H1 (cell line): Measurements from ENCODE around the gene TOP2B. TPM values are rescaled to one million over a fixed set of nuclear protein-coding genes. Genes with fewer than 3 reads are reported as not detected.

Experiments
- CTCF ChIA-PET: fragments of 300-600 bp; sonication (Branson Sonifier 250); formaldehyde crosslinking; loops from one replicate; lab custom pipeline; 2021; ENCODE audit not compliant: partially characterized antibody; lab: Charles Lee
- POLR2A ChIA-PET: fragments of 300-600 bp; sonication (Branson Sonifier 250); formaldehyde crosslinking; loops from one replicate; lab custom pipeline; 2021; ENCODE audit warnings: inconsistent platforms; ENCODE audit not compliant: partially characterized antibody; lab: Charles Lee
- DNase-seq, 2 experiments: peaks; one replicate each; pipeline versions ENCODE4 v3.0.0 to v3.0.0-alpha.2; 2010 to 2022; ENCODE audit warnings: low spot score in 2 of 2, low read depth in 1 of 2, mixed read lengths in 1 of 2
- FAIRE-seq: peaks from 2 replicates; lab custom pipeline; 2011; peaks lifted over from hg19 to GRCh38; lab: Jason Lieb, UNC
- H2AFZ ChIP-seq: 2 replicates; pipeline ENCODE4 v1.8.1; 2012; ENCODE audit warnings: low read length, inconsistent platforms
- H2AK5ac ChIP-seq: 2 replicates; pipeline ENCODE4 v1.6.1; 2013; ENCODE audit warnings: low read depth, low read length
- H2BK120ac ChIP-seq: replicated peaks from 2 replicates; pipeline ENCODE3; 2013; ENCODE audit warnings: low read depth, low read length, inconsistent platforms
- H2BK12ac ChIP-seq: 2 replicates; pipeline ENCODE4 v1.6.1; 2013; ENCODE audit warnings: low read depth, low read length
- H2BK15ac ChIP-seq: 2 replicates; pipeline ENCODE4 v1.6.1; 2013; ENCODE audit warnings: low read length
- H2BK20ac ChIP-seq: 2 replicates; pipeline ENCODE4 v1.6.1; 2013; ENCODE audit warnings: low read length
- H2BK5ac ChIP-seq: 2 replicates; pipeline ENCODE4 v1.6.1; 2013; ENCODE audit warnings: low read depth, low read length
- H3K14ac ChIP-seq: 2 replicates; pipeline ENCODE4 v1.6.1; 2013; ENCODE audit warnings: inconsistent platforms; ENCODE audit not compliant: insufficient read length
- H3K18ac ChIP-seq: 2 replicates; pipeline ENCODE4 v1.6.1; 2013; ENCODE audit warnings: low read length; ENCODE audit errors: extremely low read depth
- H3K23ac ChIP-seq: 2 replicates; pipeline ENCODE4 v1.6.1; 2013; ENCODE audit warnings: inconsistent platforms; ENCODE audit not compliant: insufficient read length
- H3K23me2 ChIP-seq: 2 replicates; pipeline ENCODE4 v1.6.1; 2013; ENCODE audit warnings: low read depth, low read length
- H3K27ac ChIP-seq: 2 replicates; pipeline ENCODE4 v1.6.1; 2011; ENCODE audit warnings: low read depth, low read length, inconsistent platforms
- H3K27me3 ChIP-seq, 4 experiments: replicated peaks in 1 of 4; 1 replicate in 1 of 4; 2 replicates in 3 of 4; pipeline versions ENCODE4 v1.6.1 to v1.8.1; 2011 to 2013; ENCODE audit warnings: low read length in 3 of 4, mild to moderate bottlenecking in 3 of 4, inconsistent platforms in 2 of 4, mixed read lengths in 2 of 4, moderate library complexity in 1 of 4; ENCODE audit not compliant: control insufficient read depth in 3 of 4, insufficient read depth in 3 of 4; ENCODE audit errors: extremely low read depth in 1 of 4
- H3K36me3 ChIP-seq, 4 experiments: 2 replicates each; pipeline versions ENCODE4 v1.6.1 to v1.8.1; 2011 to 2013; ENCODE audit warnings: mild to moderate bottlenecking in 4 of 4, low read length in 3 of 4, moderate library complexity in 2 of 4, control low read depth in 1 of 4, inconsistent platforms in 1 of 4; ENCODE audit not compliant: insufficient read depth in 4 of 4, control insufficient read depth in 2 of 4
- H3K4ac ChIP-seq: replicated peaks from 2 replicates; pipeline ENCODE3; 2013; ENCODE audit warnings: low read length, low read depth, mixed read lengths, inconsistent platforms; ENCODE audit not compliant: insufficient read length
- H3K4me1 ChIP-seq, 4 experiments: replicated peaks in 1 of 4; 1 replicate in 1 of 4; 2 replicates in 3 of 4; pipeline versions ENCODE4 v1.6.1 to v1.8.1; 2011 to 2013; ENCODE audit warnings: low read length in 3 of 4, inconsistent platforms in 2 of 4, mixed read lengths in 1 of 4; ENCODE audit not compliant: insufficient read depth in 4 of 4, control insufficient read depth in 3 of 4
- H3K4me2 ChIP-seq, 2 experiments: 2 replicates each; pipeline versions ENCODE4 v1.6.1 to v1.8.1; 2011 to 2013; ENCODE audit warnings: low read depth in 2 of 2, low read length in 2 of 2, control low read depth in 1 of 2, inconsistent platforms in 1 of 2, mild to moderate bottlenecking in 1 of 2; ENCODE audit not compliant: insufficient read depth in 1 of 2
- H3K4me3 ChIP-seq, 4 experiments: fragments of 200-600, 300-600 bp in 1 of 4; sonication (generic), shearing (Covaris generic), sonication (Bioruptor Twin) in 1 of 4; 2 replicates each; pipeline versions ENCODE4 v1.5.1 to v1.8.1; 2011 to 2016; ENCODE audit warnings: low read length in 4 of 4, low read depth in 3 of 4, control low read depth in 2 of 4, inconsistent platforms in 2 of 4, mild to moderate bottlenecking in 2 of 4, mixed read lengths in 1 of 4, moderate library complexity in 1 of 4; ENCODE audit not compliant: insufficient read depth in 2 of 4; ENCODE audit errors: extremely low read depth in 1 of 4
- H3K56ac ChIP-seq: replicated peaks from 2 replicates; pipeline ENCODE3; 2013; ENCODE audit warnings: low read depth, mild to moderate bottlenecking, mixed read lengths, low read length, inconsistent platforms; ENCODE audit not compliant: insufficient read length
- H3K79me1 ChIP-seq: 2 replicates; pipeline ENCODE4 v1.6.1; 2013; ENCODE audit warnings: low read depth, low read length, control low read depth
- H3K79me2 ChIP-seq, 2 experiments: 2 replicates each; pipeline versions ENCODE4 v1.6.1 to v1.8.1; 2012 to 2013; ENCODE audit warnings: low read length in 2 of 2, mild to moderate bottlenecking in 2 of 2, inconsistent platforms in 1 of 2; ENCODE audit not compliant: insufficient read depth in 2 of 2, control insufficient read depth in 1 of 2
- H3K9ac ChIP-seq, 4 experiments: replicated peaks in 1 of 4; 1 replicate in 1 of 4; 2 replicates in 3 of 4; pipeline versions ENCODE4 v1.6.1 to v1.8.1; 2011 to 2013; ENCODE audit warnings: low read depth in 3 of 4, low read length in 3 of 4, control low read depth in 2 of 4, mild to moderate bottlenecking in 2 of 4, moderate library complexity in 2 of 4, inconsistent platforms in 1 of 4; ENCODE audit errors: extremely low read depth in 1 of 4
- H3K9me3 ChIP-seq, 2 experiments: 2 replicates each; pipeline versions ENCODE4 v1.6.1 to v1.8.1; 2012 to 2013; ENCODE audit warnings: mild to moderate bottlenecking in 2 of 2, moderate library complexity in 2 of 2, control low read depth in 1 of 2, inconsistent platforms in 1 of 2, low read depth in 1 of 2, low read length in 1 of 2, mixed read lengths in 1 of 2; ENCODE audit not compliant: insufficient read depth in 2 of 2
- H4K20me1 ChIP-seq, 2 experiments: replicated peaks in 1 of 2; 2 replicates each; pipeline versions ENCODE3 to v1.8.1; 2011 to 2013; ENCODE audit warnings: inconsistent platforms in 2 of 2, low read length in 2 of 2, mild to moderate bottlenecking in 1 of 2; ENCODE audit not compliant: insufficient read depth in 2 of 2, control insufficient read depth in 1 of 2
- H4K5ac ChIP-seq: 2 replicates; pipeline ENCODE4 v1.6.1; 2013; ENCODE audit warnings: low read length, low read depth, mixed read lengths, inconsistent platforms; ENCODE audit not compliant: insufficient read length
- H4K8ac ChIP-seq: 2 replicates; pipeline ENCODE4 v1.8.0; 2013; ENCODE audit warnings: mild to moderate bottlenecking, moderate library complexity, low read length, inconsistent platforms; ENCODE audit not compliant: insufficient read depth; ENCODE audit errors: extremely low read depth
- H4K91ac ChIP-seq: replicated peaks from 2 replicates; pipeline ENCODE3; 2013; ENCODE audit warnings: low read length, mixed read lengths, inconsistent platforms; ENCODE audit not compliant: insufficient read length
- BCL11A ChIP-seq, 2 experiments: IDR thresholded peaks; one replicate each; pipeline ENCODE4 v1.6.1; 2011; ENCODE audit warnings: low read depth in 2 of 2, low read length in 2 of 2, mild to moderate bottlenecking in 2 of 2
- CEBPB ChIP-seq: IDR thresholded peaks from 2 replicates; pipeline ENCODE4 v1.6.1; 2012; ENCODE audit warnings: low read depth, low read length
- EGR1 ChIP-seq: IDR thresholded peaks from 2 replicates; pipeline ENCODE4 v1.6.1; 2011; ENCODE audit warnings: low read depth, low read length, borderline replicate concordance
- JUND ChIP-seq: IDR thresholded peaks from 2 replicates; pipeline ENCODE4 v1.6.1; 2011; ENCODE audit warnings: mild to moderate bottlenecking, improper control_type of control experiment, low read length
- MAFK ChIP-seq: IDR thresholded peaks from 2 replicates; pipeline ENCODE4 v1.6.1; 2012; ENCODE audit warnings: low read depth, mild to moderate bottlenecking, improper control_type of control experiment, low read length
- RAD21 ChIP-seq, 2 experiments: IDR thresholded peaks in 1 of 2; conservative IDR thresholded peaks in 1 of 2; 2 replicates each; pipeline ENCODE4 v1.6.1; 2011; ENCODE audit warnings: low read depth in 2 of 2, low read length in 2 of 2, improper control_type of control experiment in 1 of 2, inconsistent platforms in 1 of 2, mild to moderate bottlenecking in 1 of 2, moderate library complexity in 1 of 2
- RFX5 ChIP-seq: IDR thresholded peaks from 2 replicates; pipeline ENCODE4 v1.6.1; 2011; ENCODE audit warnings: low read depth, low read length, improper control_type of control experiment, borderline replicate concordance
- SUZ12 ChIP-seq: fragments of 200-600 bp; sonication (generic); IDR thresholded peaks from 2 replicates; pipeline ENCODE4 v1.6.1; 2012; ENCODE audit warnings: mild to moderate bottlenecking, inconsistent platforms, low read length, moderate library complexity, mixed read lengths
- WGBS, 2 experiments: shearing (Covaris generic) in 1 of 2; methylation state at CpG; one replicate each; pipeline versions ENCODE4 v1.1.6 to v1.1.7; 2013 to 2015; ENCODE audit warnings: low lambda C conversion rate in 2 of 2, mixed read lengths in 2 of 2, inconsistent platforms in 1 of 2, low coverage in 1 of 2, missing lambda C conversion rate in 1 of 2; ENCODE audit not compliant: insufficient replicate concordance in 2 of 2, insufficient coverage in 1 of 2, insufficient read length in 1 of 2; ENCODE audit errors: extremely low coverage in 1 of 2, missing lambda C conversion rate in 1 of 2; 5-methylcytosine and 5-hydroxymethylcytosine counted together
- polyA plus RNA-seq, 7 experiments: library from polyadenylated mRNA; depleted of rRNA in 3 of 7; stranded (reverse) in 5 of 7; unstranded in 2 of 7; fragments of >200 nt in 5 of 7; fragments of 200-250 nt in 2 of 7; gene quantifications; 1 replicate in 5 of 7; 2 replicates in 1 of 7; 4 replicates in 1 of 7; pipeline versions ENCODE4 v1.2.1 to v1.2.3, GENCODE V29; 2011 to 2013; ENCODE audit warnings: missing spikeins in 2 of 7, mixed read lengths in 2 of 7
- total RNA-seq: library from RNA; stranded (reverse); fragmentation: NEBNext Ultra II Directional; extraction: Animal tissue kit (Norgen Biotek cat#: 25700); gene quantifications from 2 replicates; pipeline ENCODE4 v1.2.1, GENCODE V29; 2021
- TF ChIP-seq, protein P1 (sequence below): IDR thresholded peaks from 2 replicates; pipeline ENCODE4 v1.6.1; 2012; ENCODE audit warnings: low read length, inconsistent platforms

Gene TOP2B
- total and polyA plus RNA-seq, 2 of the 8 experiments (the other 6 are each of a cell fraction or from before 2014, with no cell fraction given) = 34.9 to 206 TPM

- 97% methylated on average over 3 of the region's 3 CpGs; no CpG with 5 or more reads in 1 of the 2 experiments for WGBS, 2 experiments
- Histone ChIP-seq H2AFZ (no peak overlapping the region), H3K4me2 (no peak overlapping the region), H3K79me1 (no peaks in the 10 kb centered on the region), H3K23ac (no peak overlapping the region), H3K27ac (no peak overlapping the region), H4K5ac (no peak overlapping the region), H3K23me2 (no peaks in the 10 kb centered on the region), H3K9me3 (no peaks in the 10 kb centered on the region), H3K4me3 (no peak overlapping the region), H3K18ac (no peak overlapping the region), H3K56ac (no peak overlapping the region), H3K36me3 (no peaks in the 10 kb centered on the region), H3K4me1 (no peaks in the 10 kb centered on the region), H3K14ac (no peak overlapping the region), H3K9ac (no peak overlapping the region), H3K79me2 (no peaks in the 10 kb centered on the region), H4K8ac (no peak overlapping the region), H2BK5ac (no peak overlapping the region), H2BK15ac (no peak overlapping the region), H2BK20ac (no peak overlapping the region), H3K4ac (no peak overlapping the region), H4K91ac (no peak overlapping the region), H2AK5ac (no peak overlapping the region), H2BK120ac (no peak overlapping the region), H2BK12ac (no peak overlapping the region), H3K27me3 (no peaks in the 10 kb centered on the region), H4K20me1 (no peaks in the 10 kb centered on the region)
- DNase-seq (no peak), FAIRE-seq (no peak)
- POLR2A ChIA-PET = no interaction called here
- CTCF ChIA-PET = interaction anchor here (0.7 to 1.1 kb wide), 3 partner anchors 14 to 589 kb away, joined by 3 to 8 read pairs (median 3); no protein-coding TSS in a partner anchor
- TF ChIP-seq BCL11A (IDR thresholded peaks at IDR 0.05; ENCODE audit: low read depth in 2 of 2, low read length in 2 of 2) (no peak), SUZ12 (no peak), RFX5 (no peak), JUND (no peak), RAD21 (IDR thresholded peaks at IDR 0.05 in 1 of 2, conservative IDR thresholded peaks at IDR 0.05 in 1 of 2; ENCODE audit: low read depth in 2 of 2, low read length in 2 of 2) (no peak), EGR1 (no peak), MAFK (no peak), CEBPB (no peak)
- TF ChIP-seq, protein P1, sequence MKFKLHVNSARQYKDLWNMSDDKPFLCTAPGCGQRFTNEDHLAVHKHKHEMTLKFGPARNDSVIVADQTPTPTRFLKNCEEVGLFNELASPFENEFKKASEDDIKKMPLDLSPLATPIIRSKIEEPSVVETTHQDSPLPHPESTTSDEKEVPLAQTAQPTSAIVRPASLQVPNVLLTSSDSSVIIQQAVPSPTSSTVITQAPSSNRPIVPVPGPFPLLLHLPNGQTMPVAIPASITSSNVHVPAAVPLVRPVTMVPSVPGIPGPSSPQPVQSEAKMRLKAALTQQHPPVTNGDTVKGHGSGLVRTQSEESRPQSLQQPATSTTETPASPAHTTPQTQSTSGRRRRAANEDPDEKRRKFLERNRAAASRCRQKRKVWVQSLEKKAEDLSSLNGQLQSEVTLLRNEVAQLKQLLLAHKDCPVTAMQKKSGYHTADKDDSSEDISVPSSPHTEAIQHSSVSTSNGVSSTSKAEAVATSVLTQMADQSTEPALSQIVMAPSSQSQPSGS = no peak
Observed at GRCh38 chr3:25552251-25552650, 112.5 kb downstream of the TOP2B start.
